Spleen (tissue), 7 donors: ENCODE results near the gene KRTAP12-1.

ENCODE experiments used
- POLR2A ChIP-seq, 3 donors: fragments of 450-650 bp; IDR thresholded peaks; one replicate each; pipeline ENCODE4 v1.5.1; 2017; ENCODE audit warnings: antibody characterized with exemption in 3 of 3, mild to moderate bottlenecking in 1 of 3
- TF ChIP-seq, protein P1 (sequence below), 11 experiments: fragments of 200-600 bp in 7 of 11; fragments of 450-650 bp in 4 of 11; sonication (generic) in 4 of 11; IDR thresholded peaks in 8 of 11; conservative IDR thresholded peaks in 3 of 11; 1 replicate in 7 of 11; 2 replicates in 4 of 11; pipeline versions ENCODE4 v1.4.0 to v1.8.0; 2016 to 2021; ENCODE audit warnings: antibody characterized with exemption in 11 of 11, inconsistent platforms in 4 of 11, mild to moderate bottlenecking in 1 of 11
- donor health status: DM: no; HTN: no; CAD: no; lungs with moderate emphysema.
- donor health status: DM: no; HTN: no; CAD: no.
- donor health status: DM: no; HTN: no; CAD: no.

DNA sequence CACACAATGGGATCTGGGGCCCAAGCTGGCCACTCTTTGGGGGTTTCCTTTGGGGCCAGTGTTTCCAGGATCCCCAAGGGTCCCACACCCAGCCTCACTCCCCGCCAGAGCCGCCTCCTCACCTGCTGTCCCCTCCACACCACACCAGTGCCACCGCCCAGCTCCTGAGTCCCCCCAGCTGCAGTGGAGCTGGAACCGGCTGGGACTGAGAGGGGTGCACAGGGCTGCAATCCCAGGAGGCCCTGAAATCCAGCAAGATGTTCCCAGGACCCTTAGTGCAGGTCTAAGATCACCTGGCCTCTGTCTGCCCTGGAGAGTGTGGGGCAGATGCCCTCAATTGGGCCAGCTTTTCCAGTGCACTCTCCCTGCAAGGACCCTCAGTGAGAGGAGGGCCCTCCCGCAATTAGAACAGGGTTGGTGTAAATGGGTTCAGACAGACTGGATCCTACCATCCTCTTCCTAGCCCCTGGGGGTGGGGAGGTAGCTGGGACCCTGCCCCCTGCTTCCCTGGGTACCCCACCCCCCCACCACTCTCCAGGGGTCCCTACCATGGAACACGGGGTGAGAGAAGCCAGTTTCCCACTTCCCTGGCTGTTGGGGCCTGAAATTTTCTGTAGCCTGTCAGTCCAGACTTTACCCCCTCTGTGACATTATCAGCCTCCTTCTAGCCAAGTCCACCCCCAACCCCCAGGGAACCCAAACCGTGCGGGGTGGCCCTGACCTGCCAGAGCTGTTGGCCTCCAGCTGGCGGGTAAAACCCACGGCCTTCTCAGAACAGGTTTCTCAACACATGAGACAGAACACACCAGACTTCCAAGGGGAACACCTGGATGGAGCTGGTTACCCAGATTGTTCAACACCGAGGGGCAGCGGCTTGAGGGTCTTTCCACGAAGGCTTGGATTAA lies 22.0 kb upstream of the KRTAP12-1 start:
- TF ChIP-seq, protein P1, sequence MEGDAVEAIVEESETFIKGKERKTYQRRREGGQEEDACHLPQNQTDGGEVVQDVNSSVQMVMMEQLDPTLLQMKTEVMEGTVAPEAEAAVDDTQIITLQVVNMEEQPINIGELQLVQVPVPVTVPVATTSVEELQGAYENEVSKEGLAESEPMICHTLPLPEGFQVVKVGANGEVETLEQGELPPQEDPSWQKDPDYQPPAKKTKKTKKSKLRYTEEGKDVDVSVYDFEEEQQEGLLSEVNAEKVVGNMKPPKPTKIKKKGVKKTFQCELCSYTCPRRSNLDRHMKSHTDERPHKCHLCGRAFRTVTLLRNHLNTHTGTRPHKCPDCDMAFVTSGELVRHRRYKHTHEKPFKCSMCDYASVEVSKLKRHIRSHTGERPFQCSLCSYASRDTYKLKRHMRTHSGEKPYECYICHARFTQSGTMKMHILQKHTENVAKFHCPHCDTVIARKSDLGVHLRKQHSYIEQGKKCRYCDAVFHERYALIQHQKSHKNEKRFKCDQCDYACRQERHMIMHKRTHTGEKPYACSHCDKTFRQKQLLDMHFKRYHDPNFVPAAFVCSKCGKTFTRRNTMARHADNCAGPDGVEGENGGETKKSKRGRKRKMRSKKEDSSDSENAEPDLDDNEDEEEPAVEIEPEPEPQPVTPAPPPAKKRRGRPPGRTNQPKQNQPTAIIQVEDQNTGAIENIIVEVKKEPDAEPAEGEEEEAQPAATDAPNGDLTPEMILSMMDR (IDR thresholded peaks at IDR 0.05 in 8 of 11, conservative IDR thresholded peaks at IDR 0.05 in 3 of 11): no peak
- TF ChIP-seq POLR2A (IDR thresholded peaks at IDR 0.05): no peak
